Activated CD4-positive, alpha-beta T cell treated with anti-CD3 and anti-CD28 coated beads, Interleukin-2, amount 10 ng/mL, durations not matched to agents 24 days and 14 days (primary cell): ENCODE results near the gene LRRK1. TPM values are rescaled to one million over a fixed set of nuclear protein-coding genes. Genes with fewer than 3 reads are reported as not detected.

ENCODE experiments used
- DNase-seq: peaks from one replicate; pipeline ENCODE4 v3.0.0; 2022
- H3K27ac Mint-ChIP-seq: one replicate; pipeline ENCODE4 v1.8.0; 2022; ENCODE audit warnings: mild to moderate bottlenecking, mixed read lengths
- H3K27me3 Mint-ChIP-seq: one replicate; pipeline ENCODE4 v1.8.0; 2022; ENCODE audit warnings: mixed read lengths
- H3K36me3 Mint-ChIP-seq: one replicate; pipeline ENCODE4 v1.8.0; 2022; ENCODE audit warnings: low read depth, mild to moderate bottlenecking, mixed read lengths
- H3K4me1 Mint-ChIP-seq: one replicate; pipeline ENCODE4 v1.8.0; 2021; ENCODE audit warnings: mixed read lengths
- H3K4me3 Mint-ChIP-seq: one replicate; pipeline ENCODE4 v1.8.0; 2022; ENCODE audit warnings: mild to moderate bottlenecking, moderate library complexity, mixed read lengths
- H3K9me3 Mint-ChIP-seq: one replicate; pipeline ENCODE4 v1.8.0; 2021; ENCODE audit warnings: mixed read lengths
- intact Hi-C: fragments of 100-400 bp; cut with micrococcal nuclease; formaldehyde crosslinking; loops from one replicate; pipeline ENCODE4 v1.15.1; 2023
- total RNA-seq: library from RNA; stranded (reverse); gene quantifications from 2 replicates; pipeline ENCODE4 v1.2.3, GENCODE V29; 2022

Gene LRRK1
- total RNA-seq, 1 donor from 2014 or later = 2.1 TPM

- Mint-ChIP-seq H3K36me3 (no peaks in the 10 kb centered on the region), H3K27ac (no peak overlapping the region), H3K4me3 (no peak overlapping the region), H3K4me1 (no peaks in the 10 kb centered on the region), H3K9me3 (no peaks in the 10 kb centered on the region), H3K27me3 (peaks cover 70% of the 10 kb centered on the region)
- DNase-seq = peak; percentile 26
- intact Hi-C loops = no loop called here
Measured at GRCh38 chr15:100972975-100973350, 53.8 kb downstream of the LRRK1 start.

GRCh38 chr15:100973351-100974111, 54.4 kb downstream of the LRRK1 start:
- H3K27me3 Mint-ChIP-seq = peaks cover 72% of the 10 kb centered on the region
- DNase-seq = peak; percentile 49
- H3K4me1 Mint-ChIP-seq = no peaks in the 10 kb centered on the region
- no peak overlapping the region for H3K4me3 Mint-ChIP-seq
- intact Hi-C loops = no loop called here
- H3K27ac Mint-ChIP-seq = no peak overlapping the region
- no peaks in the 10 kb centered on the region for H3K9me3 Mint-ChIP-seq
- H3K36me3 Mint-ChIP-seq = no peaks in the 10 kb centered on the region

- intact Hi-C loops = no loop called here
- H3K27ac Mint-ChIP-seq = no peak overlapping the region
- H3K9me3 Mint-ChIP-seq = no peaks in the 10 kb centered on the region
- no peak overlapping the region for H3K4me3 Mint-ChIP-seq
- no peaks in the 10 kb centered on the region for H3K4me1 Mint-ChIP-seq
- no peaks in the 10 kb centered on the region for H3K36me3 Mint-ChIP-seq
- peak; percentile 27 for DNase-seq
- H3K27me3 Mint-ChIP-seq = peaks cover 63% of the 10 kb centered on the region
Measured at GRCh38 chr15:100975043-100975442, 55.9 kb downstream of the LRRK1 start.

- H3K27ac Mint-ChIP-seq = no peak overlapping the region
- intact Hi-C loops = no loop called here
- H3K4me1 Mint-ChIP-seq = no peaks in the 10 kb centered on the region
- DNase-seq = no peak
- H3K4me3 Mint-ChIP-seq = no peak overlapping the region
- no peaks in the 10 kb centered on the region for H3K36me3 Mint-ChIP-seq
- H3K27me3 Mint-ChIP-seq = peaks cover 30% of the 10 kb centered on the region
- no peaks in the 10 kb centered on the region for H3K9me3 Mint-ChIP-seq
Measured at GRCh38 chr15:100980410-100981046, 61.4 kb downstream of the LRRK1 start.

- Mint-ChIP-seq H3K27me3 (peaks cover 26% of the 10 kb centered on the region), H3K9me3 (no peaks in the 10 kb centered on the region), H3K27ac (no peak overlapping the region), H3K4me1 (no peaks in the 10 kb centered on the region), H3K36me3 (no peaks in the 10 kb centered on the region), H3K4me3 (no peak overlapping the region)
- no peak for DNase-seq
- intact Hi-C loops = no loop called here
Measured at GRCh38 chr15:100981086-100981485, 61.9 kb downstream of the LRRK1 start.

GRCh38 chr15:100983221-100983620, 64.1 kb downstream of the LRRK1 start:
- no peak for DNase-seq
- Mint-ChIP-seq H3K27ac (no peak overlapping the region), H3K36me3 (no peaks in the 10 kb centered on the region), H3K4me3 (no peak overlapping the region), H3K4me1 (no peaks in the 10 kb centered on the region), H3K27me3 (peaks cover 17% of the 10 kb centered on the region), H3K9me3 (no peaks in the 10 kb centered on the region)
- intact Hi-C loops = no loop called here

- intact Hi-C loops = no loop called here
- Mint-ChIP-seq H3K36me3 (no peaks in the 10 kb centered on the region), H3K27ac (no peak overlapping the region), H3K9me3 (no peaks in the 10 kb centered on the region), H3K27me3 (peaks cover 20% of the 10 kb centered on the region), H3K4me1 (no peaks in the 10 kb centered on the region), H3K4me3 (no peak overlapping the region)
- no peak for DNase-seq
Measured at GRCh38 chr15:100985401-100985800, 66.2 kb downstream of the LRRK1 start.

GRCh38 chr15:100986158-100986896, 67.2 kb downstream of the LRRK1 start:
- Mint-ChIP-seq H3K36me3 (no peaks in the 10 kb centered on the region), H3K4me3 (no peak overlapping the region), H3K27ac (no peak overlapping the region), H3K27me3 (peaks cover 26% of the 10 kb centered on the region), H3K9me3 (no peaks in the 10 kb centered on the region), H3K4me1 (no peaks in the 10 kb centered on the region)
- intact Hi-C loops = no loop called here
- DNase-seq = no peak

- Mint-ChIP-seq H3K9me3 (no peaks in the 10 kb centered on the region), H3K4me1 (no peaks in the 10 kb centered on the region), H3K4me3 (no peak overlapping the region), H3K27me3 (peaks cover 28% of the 10 kb centered on the region), H3K27ac (no peak overlapping the region), H3K36me3 (no peaks in the 10 kb centered on the region)
- intact Hi-C loops = no loop called here
- no peak for DNase-seq
Measured at GRCh38 chr15:100987143-100987542, 68.0 kb downstream of the LRRK1 start.

- Mint-ChIP-seq H3K4me1 (no peaks in the 10 kb centered on the region), H3K27me3 (peaks cover 28% of the 10 kb centered on the region), H3K9me3 (no peaks in the 10 kb centered on the region), H3K36me3 (no peaks in the 10 kb centered on the region), H3K27ac (no peak overlapping the region), H3K4me3 (no peak overlapping the region)
- no peak for DNase-seq
- intact Hi-C loops = no loop called here
Measured at GRCh38 chr15:100988297-100988696, 69.1 kb downstream of the LRRK1 start.

GRCh38 chr15:100988857-100989256, 69.7 kb downstream of the LRRK1 start:
- no peak for DNase-seq
- Mint-ChIP-seq H3K4me1 (no peaks in the 10 kb centered on the region), H3K9me3 (no peaks in the 10 kb centered on the region), H3K36me3 (no peaks in the 10 kb centered on the region), H3K4me3 (no peak overlapping the region), H3K27me3 (peaks cover 28% of the 10 kb centered on the region), H3K27ac (no peak overlapping the region)
- intact Hi-C loops = no loop called here

GRCh38 chr15:100994597-100995446, 75.7 kb downstream of the LRRK1 start:
- no peak overlapping the region for H3K4me3 Mint-ChIP-seq
- no peaks in the 10 kb centered on the region for H3K36me3 Mint-ChIP-seq
- intact Hi-C loops = no loop called here
- no peak overlapping the region for H3K27ac Mint-ChIP-seq
- H3K4me1 Mint-ChIP-seq = no peaks in the 10 kb centered on the region
- no peak for DNase-seq
- peaks cover 26% of the 10 kb centered on the region for H3K27me3 Mint-ChIP-seq
- H3K9me3 Mint-ChIP-seq = no peaks in the 10 kb centered on the region

GRCh38 chr15:100995471-100996430, 76.6 kb downstream of the LRRK1 start:
- no peaks in the 10 kb centered on the region for H3K36me3 Mint-ChIP-seq
- DNase-seq = no peak
- no peak overlapping the region for H3K4me3 Mint-ChIP-seq
- H3K4me1 Mint-ChIP-seq = no peaks in the 10 kb centered on the region
- H3K27ac Mint-ChIP-seq = no peak overlapping the region
- peaks cover 30% of the 10 kb centered on the region for H3K27me3 Mint-ChIP-seq
- H3K9me3 Mint-ChIP-seq = no peaks in the 10 kb centered on the region
- intact Hi-C loops = no loop called here
